Tibial artery (tissue), 4 donors: ENCODE results near the gene ABR.
A peak's percentile ranks its signal among the peaks of the same experiment; 100 is the strongest.

Experiments
- DNase-seq, 2 donors: peaks; one replicate each; pipeline ENCODE4 v3.0.0-alpha.2; 2019
- H3K27ac ChIP-seq, 2 donors: fragments of 200-600 bp; sonication (generic) in 1 of 2; 1 replicate in 1 of 2; 2 replicates in 1 of 2; pipeline ENCODE4 v1.5.1; 2018 to 2019; ENCODE audit warnings: mild to moderate bottlenecking in 1 of 2
- H3K27me3 ChIP-seq, 2 donors: fragments of 200-600 bp; sonication (generic) in 1 of 2; one replicate each; pipeline versions ENCODE4 v1.5.1 to v1.6.0; 2016 to 2019
- H3K36me3 ChIP-seq, 3 donors: fragments of 200-600 bp; sonication (generic) in 2 of 3; one replicate each; pipeline ENCODE4 v1.5.1; 2016 to 2019; ENCODE audit warnings: mild to moderate bottlenecking in 2 of 3
- H3K4me1 ChIP-seq, 4 donors: fragments of 200-600 bp; sonication (generic) in 2 of 4; 1 replicate in 3 of 4; 2 replicates in 1 of 4; pipeline ENCODE4 v1.5.1; 2016 to 2019
- H3K4me3 ChIP-seq, 2 donors: fragments of 200-600 bp; sonication (generic) in 1 of 2; 1 replicate in 1 of 2; 2 replicates in 1 of 2; pipeline ENCODE4 v1.5.1; 2018 to 2019; ENCODE audit warnings: mild to moderate bottlenecking in 2 of 2
- H3K9me3 ChIP-seq, 3 donors: fragments of 200-600 bp; sonication (generic) in 1 of 3; one replicate each; pipeline ENCODE4 v1.5.1; 2016 to 2019
- intact Hi-C: fragments of 100-400 bp; cut with DNase I; formaldehyde crosslinking; loops from one replicate; pipeline ENCODE4 v1.15.0; 2023; ENCODE audit warnings: low total_unique reads
- TF ChIP-seq, protein P1 (sequence below), 2 experiments: fragments of 200-600 bp in 1 of 2; fragments of 450-650 bp in 1 of 2; IDR thresholded peaks; one replicate each; pipeline ENCODE4 v1.5.1; 2017 to 2019; ENCODE audit warnings: antibody characterized with exemption in 2 of 2, mild to moderate bottlenecking in 1 of 2, moderate library complexity in 1 of 2

Gene ABR

DNA sequence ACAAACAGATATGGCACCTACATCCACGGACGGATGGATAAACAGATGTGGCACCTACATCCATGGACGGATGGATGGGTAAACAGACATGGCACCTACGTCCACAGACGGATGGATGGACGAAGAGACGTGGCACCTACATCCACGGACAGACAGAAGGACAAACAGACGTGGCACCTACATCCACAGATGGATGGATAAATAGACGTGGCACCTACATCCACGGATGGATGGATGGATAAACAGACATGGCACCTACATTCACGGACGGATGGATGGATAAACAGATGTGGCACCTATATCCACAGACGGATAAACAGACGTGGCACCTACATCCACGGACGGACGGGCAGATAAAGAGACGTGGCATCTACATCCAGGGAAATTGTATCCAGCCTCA lies 137.3 kb downstream of the ABR start:
- H3K27ac ChIP-seq: peak overlapping the region in 1 of 2 donors; percentile 98
- no peak for DNase-seq
- peaks cover 0 to 23% (median 1%) of the 10 kb centered on the region in 3 donors for H3K36me3 ChIP-seq

DNA sequence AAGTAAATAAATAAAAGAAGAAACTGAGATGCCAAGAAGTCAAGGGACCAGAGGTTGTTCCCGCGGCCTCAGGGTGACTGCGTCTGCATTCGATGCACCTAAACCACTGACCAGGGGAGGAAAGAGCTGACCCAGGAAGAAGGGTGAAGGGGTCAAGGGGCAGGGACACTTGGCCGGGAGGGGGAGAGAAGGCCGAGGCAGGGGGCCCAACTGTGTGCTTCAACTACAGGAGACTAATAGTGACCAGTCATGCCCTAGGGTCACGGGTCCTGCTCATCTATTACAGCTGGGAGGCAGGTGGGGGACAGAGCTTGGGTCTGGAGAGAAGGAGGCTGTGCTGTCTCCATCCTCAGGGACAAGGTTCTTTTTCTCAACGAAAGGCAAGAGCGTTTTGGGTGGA lies 138.0 kb downstream of the ABR start:
- no peak overlapping the region for H3K4me3 ChIP-seq
- no peak for DNase-seq
- H3K36me3 ChIP-seq: peaks cover 0 to 18% (median 3%) of the 10 kb centered on the region in 3 donors
- peaks cover 0 to 70% (median 54%) of the 10 kb centered on the region in 4 donors for H3K4me1 ChIP-seq
- peak overlapping the region in 1 of 2 donors; percentile 10 for H3K27ac ChIP-seq
- H3K27me3 ChIP-seq: no peaks in the 10 kb centered on the region
- H3K9me3 ChIP-seq: no peaks in the 10 kb centered on the region
- TF ChIP-seq, protein P1, sequence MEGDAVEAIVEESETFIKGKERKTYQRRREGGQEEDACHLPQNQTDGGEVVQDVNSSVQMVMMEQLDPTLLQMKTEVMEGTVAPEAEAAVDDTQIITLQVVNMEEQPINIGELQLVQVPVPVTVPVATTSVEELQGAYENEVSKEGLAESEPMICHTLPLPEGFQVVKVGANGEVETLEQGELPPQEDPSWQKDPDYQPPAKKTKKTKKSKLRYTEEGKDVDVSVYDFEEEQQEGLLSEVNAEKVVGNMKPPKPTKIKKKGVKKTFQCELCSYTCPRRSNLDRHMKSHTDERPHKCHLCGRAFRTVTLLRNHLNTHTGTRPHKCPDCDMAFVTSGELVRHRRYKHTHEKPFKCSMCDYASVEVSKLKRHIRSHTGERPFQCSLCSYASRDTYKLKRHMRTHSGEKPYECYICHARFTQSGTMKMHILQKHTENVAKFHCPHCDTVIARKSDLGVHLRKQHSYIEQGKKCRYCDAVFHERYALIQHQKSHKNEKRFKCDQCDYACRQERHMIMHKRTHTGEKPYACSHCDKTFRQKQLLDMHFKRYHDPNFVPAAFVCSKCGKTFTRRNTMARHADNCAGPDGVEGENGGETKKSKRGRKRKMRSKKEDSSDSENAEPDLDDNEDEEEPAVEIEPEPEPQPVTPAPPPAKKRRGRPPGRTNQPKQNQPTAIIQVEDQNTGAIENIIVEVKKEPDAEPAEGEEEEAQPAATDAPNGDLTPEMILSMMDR (IDR thresholded peaks at IDR 0.05): no peak
- intact Hi-C loops: no loop called here

More for the DNA sequence above, 137.3 kb downstream of the ABR start:
- Histone ChIP-seq H3K27me3 (no peaks in the 10 kb centered on the region), H3K4me1 (peaks cover 0 to 78% (median 62%) of the 10 kb centered on the region in 4 donors), H3K4me3 (no peak overlapping the region), H3K9me3 (no peaks in the 10 kb centered on the region)
- intact Hi-C loops: no loop called here
- TF ChIP-seq, protein P1 (IDR thresholded peaks at IDR 0.05): no peak

DNA sequence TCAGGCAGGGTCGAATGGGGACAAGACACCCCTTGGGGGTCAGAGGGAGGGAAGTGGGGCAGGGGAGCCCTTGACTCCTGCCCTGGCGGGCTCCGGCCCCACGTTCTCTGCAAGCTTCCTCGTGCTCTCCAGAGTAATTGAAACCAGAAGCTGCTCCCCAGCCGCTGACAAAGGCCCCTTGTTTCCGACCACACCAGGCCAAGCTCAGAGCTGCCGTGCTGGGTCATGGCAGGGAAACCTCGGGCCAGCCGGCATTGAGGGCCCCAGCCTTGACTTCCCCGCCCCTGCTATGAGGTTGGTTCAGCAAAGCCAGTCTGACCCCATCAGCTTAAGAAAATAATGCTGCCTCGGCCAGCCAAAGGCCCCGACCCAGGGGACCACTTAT lies 139.6 kb downstream of the ABR start:
- DNase-seq: no peak
- Histone ChIP-seq H3K36me3 (peaks cover 0 to 18% (median 3%) of the 10 kb centered on the region in 3 donors), H3K4me3 (no peak overlapping the region), H3K27ac (peak overlapping the region; percentile 50 to 56), H3K9me3 (no peaks in the 10 kb centered on the region), H3K4me1 (peaks cover 0 to 55% (median 39%) of the 10 kb centered on the region in 4 donors), H3K27me3 (no peaks in the 10 kb centered on the region)
- TF ChIP-seq, protein P1 (IDR thresholded peaks at IDR 0.05): no peak
- intact Hi-C loops: no loop called here

DNA sequence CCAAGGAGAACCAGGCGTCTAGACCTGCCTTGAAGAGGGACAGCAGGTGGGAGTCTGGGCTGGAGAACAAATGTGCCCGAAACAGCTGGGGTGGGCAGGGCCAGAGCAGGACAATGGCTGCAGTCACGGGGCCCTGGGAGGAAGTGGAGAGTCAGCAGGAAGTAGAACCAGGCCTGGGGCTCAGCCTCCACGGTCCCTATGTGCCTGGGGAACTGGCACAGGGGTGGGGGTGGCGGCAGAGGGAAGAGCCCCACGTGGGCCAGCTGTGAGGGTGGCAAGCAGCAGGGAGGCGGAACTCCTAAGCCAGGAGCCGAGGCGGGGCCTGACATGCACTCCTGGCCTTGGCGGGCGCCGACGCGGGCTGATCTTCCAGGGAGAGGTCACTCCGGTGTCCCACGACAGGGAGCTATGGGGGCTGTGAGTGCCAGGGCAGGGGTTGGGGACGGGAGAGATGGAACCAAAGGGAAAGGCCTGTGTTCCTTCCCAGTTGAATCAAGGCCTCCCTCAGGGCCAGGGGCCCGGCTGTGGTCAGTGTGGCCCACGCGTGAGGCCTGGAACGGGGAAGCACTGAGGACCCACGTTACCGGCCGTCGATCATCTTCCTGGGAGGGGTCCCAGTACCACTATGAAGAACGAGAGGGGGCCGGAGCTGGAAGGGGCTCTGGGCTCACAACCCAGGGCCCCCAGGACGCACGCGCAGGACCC lies 140.1 kb downstream of the ABR start:
- intact Hi-C loops: no loop called here
- Histone ChIP-seq H3K4me3 (no peak overlapping the region), H3K4me1 (peaks cover 0 to 50% (median 35%) of the 10 kb centered on the region in 4 donors), H3K36me3 (peaks cover 0 to 21% (median 4%) of the 10 kb centered on the region in 3 donors), H3K27me3 (no peaks in the 10 kb centered on the region), H3K27ac (peak overlapping the region; percentile 50 to 56), H3K9me3 (no peaks in the 10 kb centered on the region)
- DNase-seq: peak; percentile 85 to 88
- TF ChIP-seq, protein P1 (IDR thresholded peaks at IDR 0.05): no peak

DNA sequence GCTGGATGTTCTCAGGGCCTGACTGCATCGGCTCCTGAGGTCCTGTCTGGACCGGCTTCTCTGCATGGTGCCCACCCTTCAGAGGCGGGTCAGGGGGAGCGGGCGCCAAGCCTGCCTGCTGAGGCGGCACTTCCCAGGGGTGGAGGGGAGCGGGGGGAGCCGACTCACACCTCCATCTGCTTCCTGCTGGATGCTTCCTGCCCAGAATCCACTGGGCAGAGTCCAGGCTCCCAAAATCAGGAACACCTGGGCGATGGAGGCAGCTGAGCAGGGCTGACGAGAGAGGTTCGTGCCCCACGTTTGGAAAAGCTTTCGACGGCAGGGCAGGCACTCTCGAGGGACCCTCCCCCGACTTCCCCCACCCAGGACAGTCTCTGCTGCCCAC lies 140.7 kb downstream of the ABR start:
- Histone ChIP-seq H3K9me3 (no peaks in the 10 kb centered on the region), H3K36me3 (peaks cover 0 to 26% (median 8%) of the 10 kb centered on the region in 3 donors), H3K27me3 (no peaks in the 10 kb centered on the region), H3K4me1 (peaks cover 0 to 44% (median 31%) of the 10 kb centered on the region in 4 donors), H3K4me3 (no peak overlapping the region), H3K27ac (peak overlapping the region; percentile 50 to 56)
- no peak for DNase-seq
- intact Hi-C loops: no loop called here
- TF ChIP-seq, protein P1 (IDR thresholded peaks at IDR 0.05): no peak
